HepG2 (cell line): ENCODE measurements around the gene VWA3A. TPM values are rescaled to one million over a fixed set of nuclear protein-coding genes. Genes with fewer than 3 reads are reported as not detected.

Experiments
- ARID2 ChIP-seq: sonication (generic); formaldehyde crosslinking; IDR thresholded peaks from 2 replicates; pipeline ENCODE4 v1.8.1; 2022; ENCODE audit warnings: mild to moderate bottlenecking, missing genetic modification reagents, borderline replicate concordance
- CCDC6 ChIP-seq: sonication (generic); formaldehyde crosslinking; IDR thresholded peaks from 2 replicates; pipeline ENCODE4 v1.8.1; 2022; ENCODE audit warnings: mild to moderate bottlenecking, missing genetic modification reagents, moderate library complexity
- ERF ChIP-seq: IDR thresholded peaks from 2 replicates; pipeline ENCODE4 v1.6.1; 2018; ENCODE audit warnings: missing biosample characterization, missing genetic modification reagents
- FOXK2 ChIP-seq: fragments of 450-650 bp; IDR thresholded peaks from 2 replicates; pipeline ENCODE4 v1.6.1; 2016
- GFI1 ChIP-seq: sonication (generic); formaldehyde crosslinking; IDR thresholded peaks from 2 replicates; pipeline ENCODE4 v1.5.0; 2020; ENCODE audit warnings: missing genetic modification reagents, mild to moderate bottlenecking, borderline replicate concordance
- HNRNPL ChIP-seq: fragments of 200-400 bp; formaldehyde crosslinking; IDR thresholded peaks from 2 replicates; pipeline ENCODE4 v1.6.1; 2017; ENCODE audit warnings: mild to moderate bottlenecking, low read depth, low read length
- IKZF1 ChIP-seq: fragments of 450-650 bp; IDR thresholded peaks from 2 replicates; pipeline ENCODE4 v1.7.1; 2016
- KLF16 ChIP-seq, 2 experiments: sonication (generic) in 1 of 2; formaldehyde crosslinking in 1 of 2; IDR thresholded peaks; 2 replicates each; pipeline versions ENCODE4 v1.6.1 to v1.8.0; 2016 to 2023; ENCODE audit warnings: missing genetic modification reagents in 2 of 2, missing compliant biosample characterization in 1 of 2
- MED1 ChIP-seq: sonication (generic); formaldehyde crosslinking; IDR thresholded peaks from 2 replicates; pipeline ENCODE4 v1.4.0; 2020; ENCODE audit warnings: missing genetic modification reagents
- MTF1 ChIP-seq: sonication (generic); formaldehyde crosslinking; IDR thresholded peaks from 2 replicates; pipeline ENCODE4 v1.5.0; 2020; ENCODE audit warnings: missing genetic modification reagents
- MTF2 ChIP-seq: sonication (generic); formaldehyde crosslinking; IDR thresholded peaks from 2 replicates; pipeline ENCODE4 v1.5.0; 2020; ENCODE audit warnings: missing genetic modification reagents, borderline replicate concordance
- NAIF1 ChIP-seq: sonication (generic); formaldehyde crosslinking; IDR thresholded peaks from 2 replicates; pipeline ENCODE4 v1.5.0; 2020; ENCODE audit warnings: mild to moderate bottlenecking, missing genetic modification reagents, borderline replicate concordance
- NFKB2 ChIP-seq: sonication (generic); formaldehyde crosslinking; IDR thresholded peaks from 2 replicates; pipeline ENCODE4 v1.4.0; 2020; ENCODE audit warnings: missing genetic modification reagents, borderline replicate concordance
- POGZ ChIP-seq: sonication (generic); formaldehyde crosslinking; IDR thresholded peaks from 2 replicates; pipeline ENCODE4 v1.4.0; 2020; ENCODE audit warnings: mild to moderate bottlenecking, missing genetic modification reagents
- RNF2 ChIP-seq: fragments of 450-650 bp; conservative IDR thresholded peaks from 2 replicates; pipeline ENCODE4 v1.6.1; 2016; ENCODE audit warnings: low read depth
- RXRA ChIP-seq: sonication (generic); formaldehyde crosslinking; IDR thresholded peaks from 2 replicates; pipeline ENCODE4 v1.5.1; 2020; ENCODE audit warnings: missing genetic modification reagents
- SIX1 ChIP-seq: sonication (generic); formaldehyde crosslinking; IDR thresholded peaks from 2 replicates; pipeline ENCODE4 v1.4.0; 2020; ENCODE audit warnings: missing genetic modification reagents, borderline replicate concordance
- SYNCRIP ChIP-seq: fragments of 200-400 bp; formaldehyde crosslinking; IDR thresholded peaks from 2 replicates; pipeline ENCODE4 v1.6.1; 2018; ENCODE audit warnings: mild to moderate bottlenecking, low read depth, low read length; ENCODE audit not compliant: insufficient read depth
- TP53 ChIP-seq: sonication (generic); formaldehyde crosslinking; conservative IDR thresholded peaks from 2 replicates; pipeline ENCODE4 v1.4.0; 2020; ENCODE audit warnings: missing genetic modification reagents
- ZFAT ChIP-seq: sonication (generic); formaldehyde crosslinking; conservative IDR thresholded peaks from 2 replicates; pipeline ENCODE4 v1.8.1; 2023; ENCODE audit warnings: missing genetic modification reagents, inconsistent platforms
- ZNF207 ChIP-seq: fragments of 450-650 bp; IDR thresholded peaks from 2 replicates; pipeline ENCODE4 v1.6.1; 2016; ENCODE audit warnings: antibody characterized with exemption, borderline replicate concordance
- ZNF530 ChIP-seq: sonication (generic); formaldehyde crosslinking; IDR thresholded peaks from 2 replicates; pipeline ENCODE4 v1.5.0; 2020; ENCODE audit warnings: low read depth, mild to moderate bottlenecking, missing genetic modification reagents
- ZNF737 ChIP-seq: sonication (generic); formaldehyde crosslinking; IDR thresholded peaks from 2 replicates; pipeline ENCODE4 v1.5.0; 2020; ENCODE audit warnings: missing genetic modification reagents, mild to moderate bottlenecking, borderline replicate concordance
- ZNF790 ChIP-seq: sonication (generic); formaldehyde crosslinking; IDR thresholded peaks from 2 replicates; pipeline ENCODE4 v1.8.0; 2022; ENCODE audit warnings: missing genetic modification reagents, mild to moderate bottlenecking, borderline replicate concordance
- polyA plus RNA-seq, 8 experiments: library from polyadenylated mRNA; depleted of rRNA in 3 of 8; stranded (reverse) in 7 of 8; unstranded in 1 of 8; fragments of >200 nt; fragmentation: Illumina TruSeq in 4 of 8; extraction: Trizol in 4 of 8; gene quantifications; 2 replicates each; pipeline versions ENCODE4 v1.2.1 to v1.2.3, GENCODE V29; 2011 to 2016; ENCODE audit warnings: low read depth in 4 of 8, missing spikeins in 1 of 8, mixed read lengths in 1 of 8; ENCODE audit not compliant: insufficient read depth in 1 of 8
- total RNA-seq, 5 experiments: library from RNA; depleted of rRNA; stranded (reverse); fragments of >200 nt; fragmentation: Illumina TruSeq; extraction: Trizol; gene quantifications; 2 replicates each; pipeline ENCODE4 v1.2.3, GENCODE V29; 2016; ENCODE audit warnings: low read depth in 1 of 5
- TF ChIP-seq, protein P1 (sequence below): sonication (generic); formaldehyde crosslinking; IDR thresholded peaks from 2 replicates; pipeline ENCODE4 v1.9.0; 2021; ENCODE audit warnings: missing genetic modification reagents, mild to moderate bottlenecking, borderline replicate concordance
- TF ChIP-seq, protein P2 (sequence below): sonication (generic); formaldehyde crosslinking; IDR thresholded peaks from 2 replicates; pipeline ENCODE4 v1.4.0; 2020; ENCODE audit warnings: mild to moderate bottlenecking, missing genetic modification reagents
- TF ChIP-seq, protein P3 (sequence below): sonication (generic); formaldehyde crosslinking; conservative IDR thresholded peaks from 2 replicates; pipeline ENCODE4 v1.4.0; 2020; ENCODE audit warnings: missing genetic modification reagents

VWA3A gene
- total and polyA plus RNA-seq, 2 of the 13 experiments (the other 11 are each of a cell fraction or from before 2014, with no cell fraction given) = 0.03 to 0.07 TPM

DNA sequence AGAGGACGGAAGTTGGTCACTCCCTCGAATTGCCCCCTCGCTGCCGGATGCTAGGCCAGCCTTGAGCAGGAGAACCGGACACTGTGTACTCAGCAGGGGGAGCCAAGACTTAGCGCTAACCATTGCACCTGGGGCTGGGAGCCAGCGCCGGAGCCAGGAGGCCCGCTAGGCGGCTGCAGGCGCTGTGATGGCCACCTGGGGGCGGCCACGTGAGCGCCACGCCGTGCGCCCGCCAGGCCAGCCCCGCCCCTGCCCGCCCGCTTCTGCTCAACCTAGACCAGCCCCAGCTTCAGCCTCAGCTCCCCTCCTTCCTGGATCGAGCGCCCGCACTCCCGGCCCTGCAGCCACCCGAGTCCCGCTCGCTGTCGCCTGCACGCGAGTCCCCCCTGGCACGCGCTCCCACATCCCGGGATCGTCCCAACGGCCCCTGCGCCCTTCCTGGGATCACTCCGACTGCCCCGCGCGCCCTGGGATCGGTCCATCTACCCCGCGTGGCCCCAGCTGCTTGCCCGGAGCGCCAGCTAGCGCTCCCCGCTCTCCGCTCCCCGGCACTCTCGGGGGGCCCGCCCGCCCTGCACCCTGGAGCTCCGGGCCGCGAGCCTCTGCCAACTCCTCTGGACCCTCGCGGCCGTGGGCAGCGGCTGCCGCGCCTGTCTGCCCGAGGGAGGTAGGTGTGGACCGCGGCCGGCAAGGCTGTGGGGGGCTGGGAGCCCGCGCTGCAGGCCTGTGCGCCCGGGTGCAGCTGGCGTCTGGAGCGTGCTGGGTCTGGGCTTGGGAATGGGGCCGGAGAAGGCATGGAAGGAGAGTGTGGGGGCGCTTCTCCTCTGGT, 113.9 kb downstream of the VWA3A start, which contains the start of gene EEF2K (continued):
- TF ChIP-seq ARID2 (CRISPR knock-in tag) (peak; percentile 91), HNRNPL (peak; percentile 67; the same call in 1 of the 2 replicates), RXRA (CRISPR knock-in tag) (peak; percentile 70; the same call in 1 of the 2 replicates), TP53 (CRISPR knock-in tag) (peak; percentile 81; the same call in 1 of the 2 replicates), ZNF737 (peak; percentile 76; the same call in 1 of the 2 replicates), NFKB2 (CRISPR knock-in tag) (peak; percentile 97), ERF (CRISPR knock-in tag) (peak; percentile 99), ZFAT (CRISPR knock-in tag) (no peak), RNF2 (peak; percentile 85), FOXK2 (no peak), SIX1 (peak; percentile 48), IKZF1 (no peak), ZNF790 (CRISPR knock-in tag) (peak; percentile 97; the same call in 1 of the 2 replicates), MED1 (peak; percentile 94), CCDC6 (CRISPR knock-in tag) (peak; percentile 100), ZNF207 (no peak), MTF2 (CRISPR knock-in tag) (peak; percentile 90), KLF16 (CRISPR knock-in tag; IDR thresholded peaks at IDR 0.05) (peak in 1 of 2 experiments; percentile 99; a peak in 2 of 4 replicates), POGZ (CRISPR knock-in tag) (peak; percentile 95), ZNF530 (CRISPR knock-in tag) (no peak), MTF1 (CRISPR knock-in tag) (no peak; the same call in 1 of the 2 replicates), NAIF1 (CRISPR knock-in tag) (peak; percentile 30; the same call in 1 of the 2 replicates), SYNCRIP (no peak), GFI1 (CRISPR knock-in tag) (peak; percentile 91)
- TF ChIP-seq, protein P1, sequence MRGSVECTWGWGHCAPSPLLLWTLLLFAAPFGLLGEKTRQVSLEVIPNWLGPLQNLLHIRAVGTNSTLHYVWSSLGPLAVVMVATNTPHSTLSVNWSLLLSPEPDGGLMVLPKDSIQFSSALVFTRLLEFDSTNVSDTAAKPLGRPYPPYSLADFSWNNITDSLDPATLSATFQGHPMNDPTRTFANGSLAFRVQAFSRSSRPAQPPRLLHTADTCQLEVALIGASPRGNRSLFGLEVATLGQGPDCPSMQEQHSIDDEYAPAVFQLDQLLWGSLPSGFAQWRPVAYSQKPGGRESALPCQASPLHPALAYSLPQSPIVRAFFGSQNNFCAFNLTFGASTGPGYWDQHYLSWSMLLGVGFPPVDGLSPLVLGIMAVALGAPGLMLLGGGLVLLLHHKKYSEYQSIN (CRISPR knock-in tag) = no peak
- TF ChIP-seq, protein P2, sequence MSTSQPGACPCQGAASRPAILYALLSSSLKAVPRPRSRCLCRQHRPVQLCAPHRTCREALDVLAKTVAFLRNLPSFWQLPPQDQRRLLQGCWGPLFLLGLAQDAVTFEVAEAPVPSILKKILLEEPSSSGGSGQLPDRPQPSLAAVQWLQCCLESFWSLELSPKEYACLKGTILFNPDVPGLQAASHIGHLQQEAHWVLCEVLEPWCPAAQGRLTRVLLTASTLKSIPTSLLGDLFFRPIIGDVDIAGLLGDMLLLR (CRISPR knock-in tag) = peak; percentile 92
- TF ChIP-seq, protein P3, sequence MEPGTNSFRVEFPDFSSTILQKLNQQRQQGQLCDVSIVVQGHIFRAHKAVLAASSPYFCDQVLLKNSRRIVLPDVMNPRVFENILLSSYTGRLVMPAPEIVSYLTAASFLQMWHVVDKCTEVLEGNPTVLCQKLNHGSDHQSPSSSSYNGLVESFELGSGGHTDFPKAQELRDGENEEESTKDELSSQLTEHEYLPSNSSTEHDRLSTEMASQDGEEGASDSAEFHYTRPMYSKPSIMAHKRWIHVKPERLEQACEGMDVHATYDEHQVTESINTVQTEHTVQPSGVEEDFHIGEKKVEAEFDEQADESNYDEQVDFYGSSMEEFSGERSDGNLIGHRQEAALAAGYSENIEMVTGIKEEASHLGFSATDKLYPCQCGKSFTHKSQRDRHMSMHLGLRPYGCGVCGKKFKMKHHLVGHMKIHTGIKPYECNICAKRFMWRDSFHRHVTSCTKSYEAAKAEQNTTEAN = peak; percentile 92
